Daoy (cell line): Measurements from ENCODE around the gene TOX4. TPM values are rescaled to one million over a fixed set of nuclear protein-coding genes. Genes with fewer than 3 reads are reported as not detected.
"Not testable (repeated sequence)": the region's sequence is repeated elsewhere in the genome, so short reads cannot be mapped to it uniquely, and the experiment has no call there.

Experiments used
- DNase-seq: peaks from one replicate; pipeline ENCODE4 v3.0.0-alpha.2; 2015; ENCODE audit warnings: low read depth
- total RNA-seq: library from RNA; depleted of rRNA; stranded (reverse); fragments of >200 nt; shearing (Covaris generic); gene quantifications from 2 replicates; pipeline ENCODE4 v1.2.3, GENCODE V29; 2014; rRNA removed

Gene TOX4
- total RNA-seq, 1 experiment from 2014 or later = 19.2 TPM

DNA sequence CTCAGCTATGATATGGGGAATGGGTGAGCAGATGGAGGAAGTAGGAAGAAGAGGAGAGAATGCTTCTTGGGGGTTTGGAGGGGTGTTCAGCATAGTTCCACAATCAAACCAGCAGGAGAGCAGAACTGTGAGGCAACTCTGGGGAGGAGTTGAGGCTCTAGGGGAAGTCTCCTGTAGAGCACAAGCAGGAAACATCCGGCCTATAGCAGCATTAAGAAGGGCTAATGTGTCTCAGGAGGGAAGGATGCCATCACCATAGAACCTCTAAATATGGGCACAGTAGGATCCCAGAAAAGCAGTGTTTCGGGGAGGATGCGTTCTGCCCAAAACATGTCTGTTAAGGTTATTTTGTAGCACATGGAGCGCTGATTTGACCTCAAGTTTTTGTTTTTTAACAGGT is 57.6 kb downstream of the TOX4 start:
- no peak for DNase-seq

- no peak for DNase-seq
Measured at GRCh38 chr14:21535545-21536417, 58.8 kb downstream of the TOX4 start.

DNA sequence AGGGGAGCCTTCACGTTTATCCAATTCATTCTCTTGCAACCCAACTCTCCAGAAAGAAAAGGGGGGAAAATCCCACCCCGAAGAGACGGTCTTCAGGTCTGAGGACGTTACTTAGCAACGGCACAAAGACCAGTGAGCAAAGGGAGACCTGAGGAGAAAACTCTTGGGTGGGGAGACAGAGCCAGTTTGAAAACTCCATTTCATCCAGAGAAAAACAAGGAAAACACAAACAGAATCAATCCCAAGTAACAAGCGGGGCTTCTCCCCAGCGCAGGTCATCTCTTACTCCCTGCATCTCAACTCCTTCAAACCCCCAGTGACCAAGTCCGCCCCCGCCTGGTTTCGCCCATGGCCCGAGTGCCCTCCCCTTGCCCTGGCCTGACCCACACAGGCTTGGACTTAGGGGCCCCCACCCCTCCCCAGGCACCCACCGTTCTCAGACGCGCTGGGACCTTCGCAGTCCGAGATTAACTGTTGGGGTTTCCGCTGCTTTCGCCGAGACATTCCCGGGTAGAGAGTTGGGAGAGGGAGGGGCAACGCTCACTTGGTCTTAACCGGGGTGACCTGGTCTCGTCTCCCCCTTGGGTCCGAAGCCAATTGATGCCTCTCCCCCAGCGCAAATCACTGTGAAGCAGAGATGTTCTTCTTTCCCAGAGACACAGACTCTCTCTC is 59.6 kb downstream of the TOX4 start:
- no peak for DNase-seq

GRCh38 chr14:21537090-21537424 is 60.1 kb downstream of the TOX4 start:
- DNase-seq = no peak

DNA sequence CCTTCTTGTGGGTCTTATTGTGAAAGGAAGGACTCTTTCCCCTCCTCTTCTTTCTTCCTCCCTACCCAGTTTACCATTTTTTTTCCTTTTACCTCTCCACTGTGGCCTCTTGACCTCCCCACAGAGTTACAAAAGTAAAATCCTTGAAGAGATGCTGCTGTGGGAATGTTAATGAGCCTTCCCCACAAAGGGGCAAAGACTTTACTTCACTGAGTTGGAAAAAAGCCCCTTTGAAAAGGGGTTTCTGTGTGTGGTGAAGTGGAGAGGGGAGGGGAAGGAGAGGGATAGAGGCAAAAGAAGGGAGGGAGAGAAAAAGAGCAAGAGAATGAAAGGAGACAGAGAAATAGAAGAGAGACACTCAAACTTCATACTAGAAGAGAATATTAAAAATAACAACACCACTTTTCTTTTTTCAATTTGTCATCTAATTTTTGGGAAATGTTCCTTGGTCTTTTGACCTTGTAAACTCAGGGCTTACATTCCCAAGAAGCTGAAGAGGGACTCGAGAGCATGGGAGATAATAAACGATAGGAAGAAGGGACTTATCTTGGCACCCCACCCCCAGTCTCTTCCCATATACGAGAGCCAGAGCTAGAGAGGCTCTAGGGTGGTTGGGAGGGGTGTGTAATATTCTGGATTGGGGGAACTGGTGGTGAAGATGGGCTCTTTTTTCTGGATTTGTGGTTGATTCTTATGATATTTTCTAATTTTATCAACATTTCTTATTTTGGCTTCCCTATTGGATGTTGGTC is 62.4 kb downstream of the TOX4 start:
- no peak for DNase-seq

DNA sequence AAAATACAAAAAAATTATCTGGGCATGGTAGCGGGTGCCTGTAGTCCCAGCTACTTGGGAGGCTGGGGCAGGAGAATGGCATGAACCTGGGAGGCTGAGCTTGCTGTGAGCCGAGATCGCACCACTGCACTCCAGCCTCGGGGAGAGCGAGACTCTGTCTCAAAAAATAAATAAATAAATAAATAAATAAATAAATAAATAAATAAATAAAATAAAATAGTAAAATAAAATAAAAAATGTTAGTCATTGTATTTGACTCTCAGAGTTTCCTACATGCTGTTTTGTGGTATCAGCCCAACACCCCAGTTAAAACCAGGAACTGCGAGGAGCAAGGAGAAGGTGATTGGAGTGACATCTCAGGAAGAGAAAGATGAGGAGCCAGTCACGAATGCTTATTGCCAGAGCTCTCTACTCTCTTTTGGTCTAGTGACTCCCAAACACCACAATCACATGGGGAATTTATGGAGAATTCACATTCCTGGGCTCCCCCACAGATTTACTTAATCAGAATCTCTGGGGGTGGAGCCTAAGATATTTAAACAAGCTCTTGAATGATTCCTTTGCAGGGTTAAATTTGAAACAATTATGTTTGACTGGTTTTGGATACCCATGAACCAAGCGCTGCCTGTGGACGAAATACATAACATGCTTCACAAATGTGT is 64.5 kb downstream of the TOX4 start:
- DNase-seq = no peak

DNA sequence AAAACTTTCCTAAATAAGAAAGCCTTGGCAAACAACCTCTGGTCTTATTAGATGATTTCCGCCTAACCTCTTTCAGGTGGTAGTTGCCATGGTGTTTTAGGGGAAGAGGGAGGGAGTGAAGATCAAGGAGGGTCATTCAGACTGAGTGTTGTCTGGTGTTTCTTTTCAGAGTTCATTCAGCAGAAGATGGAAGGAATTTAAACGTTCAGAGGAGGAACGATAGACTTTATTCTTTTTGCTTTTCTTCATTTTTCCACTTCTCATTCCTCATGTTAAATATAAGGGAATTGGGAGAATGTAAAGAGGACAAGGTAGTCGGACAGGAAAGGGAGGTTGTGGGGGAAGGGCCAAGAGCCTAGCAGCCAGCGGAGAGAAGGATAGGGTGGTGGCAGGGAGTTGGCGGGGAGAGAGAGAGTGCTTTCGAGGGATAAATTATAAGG is 66.5 kb downstream of the TOX4 start:
- no peak for DNase-seq

GRCh38 chr14:21543963-21544362 is 67.0 kb downstream of the TOX4 start:
- no peak for DNase-seq

DNA sequence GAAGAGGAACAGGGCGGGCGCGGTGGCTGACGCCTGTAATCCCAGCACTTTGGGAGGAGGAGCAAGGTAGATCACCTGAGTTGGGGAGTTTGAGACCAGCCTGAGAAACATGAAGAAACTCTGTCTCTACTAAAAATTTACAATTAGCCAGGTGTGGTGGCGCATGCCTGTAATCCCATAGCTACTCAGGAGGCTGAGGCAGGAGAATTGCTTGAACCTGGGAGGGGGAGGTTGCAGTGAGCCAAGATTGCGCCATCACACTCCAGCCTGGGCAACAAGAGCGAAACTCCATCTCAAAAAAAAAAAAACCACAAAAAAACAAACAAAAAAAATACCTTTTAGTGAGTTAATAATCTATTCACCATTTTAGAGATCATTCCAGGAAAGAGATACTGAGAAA is 67.6 kb downstream of the TOX4 start:
- not testable (repeated sequence) for DNase-seq

Other genes with a start within 250 kb of the TOX4 start
- 1,331 and 1,352 TPM in 2 replicates for gene HNRNPC, start 207.8 kb upstream of the TOX4 start, total RNA-seq
- gene RPGRIP1, start 197.1 kb upstream of the TOX4 start, total RNA-seq = not detected in 2 replicates
- 196 and 201 TPM in 2 replicates for gene SUPT16H, start 93.2 kb upstream of the TOX4 start, total RNA-seq
- 42.4 and 42.6 TPM in 2 replicates for gene CHD8, start 21.1 kb upstream of the TOX4 start, total RNA-seq
- gene RAB2B, start 236 bp upstream of the TOX4 start, total RNA-seq = 15.8 and 32.9 TPM in 2 replicates
- gene METTL3, start 34.1 kb downstream of the TOX4 start, total RNA-seq = 121 and 158 TPM in 2 replicates
- gene SALL2, start 49.2 kb downstream of the TOX4 start, total RNA-seq = 3.3 and 4.7 TPM in 2 replicates
- gene OR10G3, start 102.9 kb downstream of the TOX4 start, total RNA-seq = not detected in 2 replicates
- gene OR10G2, start 157.7 kb downstream of the TOX4 start, total RNA-seq = not detected in 2 replicates
- not detected in 2 replicates for gene OR4E2, start 176.6 kb downstream of the TOX4 start, total RNA-seq
- not detected in 2 replicates for gene OR4E1, start 196.6 kb downstream of the TOX4 start, total RNA-seq